Measurements from ENCODE around the gene HERC2.
"Not testable (repeated sequence)": the region's sequence is repeated elsewhere in the genome, so short reads cannot be mapped to it uniquely, and the experiment has no call there.

The HERC2 gene

GRCh38 chr15:28131400-28131799 lies 190.6 kb downstream of the HERC2 start:
- no peak for DNase-seq (ENCODE audit: low read depth in 2 of 2)

- no peak for DNase-seq (ENCODE audit: low read depth in 2 of 2)
Measured at GRCh38 chr15:28130651-28131050, 191.3 kb downstream of the HERC2 start.

- no peak for DNase-seq (ENCODE audit: low read depth in 2 of 2)
Measured at GRCh38 chr15:28129231-28129848, 192.6 kb downstream of the HERC2 start.

GRCh38 chr15:28128031-28128430 lies 193.9 kb downstream of the HERC2 start:
- DNase-seq (ENCODE audit: low read depth in 2 of 2): no peak

DNA sequence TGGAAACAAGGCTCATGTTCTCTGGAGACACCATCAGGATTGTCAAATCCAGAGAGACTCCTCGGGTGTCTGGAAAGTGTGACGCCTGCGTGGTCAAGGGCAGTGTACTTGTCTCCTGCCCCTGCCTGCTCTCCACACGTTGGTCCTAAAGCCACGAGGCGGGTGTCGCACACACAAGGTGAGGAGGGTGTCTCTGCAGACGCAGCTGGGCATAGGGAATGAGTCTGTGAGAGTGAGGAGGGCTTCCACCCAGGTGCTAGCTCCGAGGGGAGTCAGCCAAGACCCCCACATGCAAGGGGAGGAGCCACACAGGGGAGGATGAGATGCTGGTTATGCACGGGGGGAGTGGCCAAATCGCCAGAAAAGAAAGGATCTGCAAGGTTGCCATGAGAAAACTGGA lies 194.9 kb downstream of the HERC2 start:
- no peak for DNase-seq (ENCODE audit: low read depth in 2 of 2)

- DNase-seq (ENCODE audit: low read depth in 2 of 2): no peak
Measured at GRCh38 chr15:28125673-28126651, 196.0 kb downstream of the HERC2 start.

- DNase-seq (ENCODE audit: low read depth in 2 of 2): no peak
Measured at GRCh38 chr15:28124841-28125240, 197.1 kb downstream of the HERC2 start.

- DNase-seq (ENCODE audit: low read depth in 2 of 2): peak in 1 of 2 donors; percentile 37
Measured at GRCh38 chr15:28123408-28124023, 198.5 kb downstream of the HERC2 start.

DNA sequence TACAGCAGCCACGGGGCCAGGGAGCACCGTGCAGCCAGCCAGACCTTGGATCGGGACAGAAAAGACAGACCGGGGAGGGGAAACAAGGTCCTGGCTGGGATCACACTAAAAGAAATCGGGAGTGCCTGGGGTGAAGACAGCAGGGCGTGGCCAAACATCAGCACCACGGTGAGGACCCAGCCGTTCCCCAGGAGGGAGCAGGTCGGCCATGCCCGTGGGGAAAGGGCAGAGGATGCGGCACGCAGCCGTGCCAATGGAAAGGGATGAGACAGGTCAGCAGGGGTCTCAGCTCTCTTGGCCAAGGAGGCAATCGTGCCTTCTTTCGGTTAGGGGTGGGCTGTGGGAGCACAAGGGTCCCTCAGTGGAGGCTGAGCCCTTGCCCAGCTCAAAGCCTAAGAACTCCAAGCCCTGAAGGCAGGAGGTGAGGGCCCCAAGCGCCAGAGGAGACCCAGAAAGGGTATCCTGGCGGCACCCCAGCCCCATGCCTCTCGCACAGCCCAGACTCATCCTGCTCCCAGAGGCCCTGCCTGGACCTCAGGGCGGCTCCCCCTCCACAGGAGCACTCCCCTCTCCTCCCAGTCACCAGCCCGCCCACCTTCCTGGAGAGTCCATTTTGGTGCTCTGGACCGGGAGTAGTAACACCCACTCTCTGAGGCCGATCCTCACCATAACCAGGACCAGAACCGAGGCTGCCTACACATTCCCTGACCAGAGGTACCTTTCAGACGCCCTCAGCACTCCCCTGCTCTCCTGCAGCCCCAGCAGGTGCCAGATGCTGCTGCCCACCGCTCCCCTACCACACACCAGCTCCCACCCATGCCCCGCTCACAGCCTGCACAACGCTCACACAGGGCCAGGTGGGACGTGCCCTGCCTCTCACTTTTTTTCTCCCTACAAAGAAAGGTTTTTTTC lies 199.7 kb downstream of the HERC2 start:
- DNase-seq (ENCODE audit: low read depth in 2 of 2): no peak

DNA sequence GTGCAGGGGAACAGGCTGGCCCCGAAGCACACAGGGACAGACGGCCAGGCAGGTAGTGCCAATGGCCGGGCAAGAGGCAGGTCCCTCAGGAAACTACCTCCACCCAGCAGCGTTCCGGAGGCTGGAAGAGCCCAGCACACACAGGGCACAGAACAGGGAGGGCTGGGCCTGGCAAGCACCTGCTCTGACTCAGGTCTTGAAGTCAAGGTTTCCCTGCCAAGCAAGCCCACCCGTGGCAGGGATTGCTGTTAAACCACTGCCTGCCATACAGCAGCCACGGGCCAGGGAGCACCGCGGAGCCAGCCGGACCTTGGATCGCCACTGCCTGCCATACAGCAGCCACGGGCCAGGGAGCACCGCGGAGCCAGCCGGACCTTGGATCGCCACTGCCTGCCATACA lies 200.4 kb downstream of the HERC2 start:
- DNase-seq (ENCODE audit: low read depth in 2 of 2): not testable (repeated sequence)

- DNase-seq (ENCODE audit: low read depth in 2 of 2): no peak
Measured at GRCh38 chr15:28120359-28120640, 201.7 kb downstream of the HERC2 start.

DNA sequence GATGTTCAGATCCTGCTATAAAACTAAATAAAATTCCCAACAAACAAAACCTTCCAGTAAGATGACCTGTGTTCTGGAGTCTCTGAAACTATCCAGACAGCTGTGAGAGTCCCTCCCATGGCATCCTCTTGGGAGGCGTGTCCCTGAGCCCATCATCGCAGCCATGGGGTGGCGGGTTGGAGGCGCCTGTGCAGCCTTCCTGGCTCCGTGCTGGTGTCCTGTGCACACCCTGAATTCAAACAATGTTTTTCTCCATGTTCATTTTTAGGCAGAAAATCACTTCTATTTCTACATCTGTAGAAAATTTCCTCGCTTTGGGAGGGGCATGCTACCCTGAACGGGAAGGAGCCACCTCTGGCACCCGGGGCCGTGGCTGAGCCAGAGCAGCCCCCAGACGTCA lies 203.4 kb downstream of the HERC2 start:
- no peak for DNase-seq (ENCODE audit: low read depth in 2 of 2)

DNA sequence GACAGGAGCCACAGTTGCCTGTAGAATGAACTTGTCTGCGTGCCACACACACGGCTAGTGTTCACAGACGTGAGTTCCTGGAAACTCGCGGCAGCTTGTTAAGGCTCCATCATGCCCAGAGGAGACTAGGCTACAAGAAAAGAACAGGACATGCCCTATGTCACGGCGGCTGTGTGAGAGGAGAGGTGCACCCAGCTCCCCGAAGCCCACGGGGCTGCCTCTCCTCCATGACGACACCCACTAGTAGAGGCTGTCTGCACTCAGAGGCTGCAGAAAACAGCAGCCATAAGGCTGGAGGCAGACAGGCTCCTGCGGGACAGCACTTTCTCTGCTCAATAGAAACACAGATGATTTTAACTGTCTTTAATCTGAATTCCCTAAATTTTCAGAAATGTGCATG lies 203.9 kb downstream of the HERC2 start:
- DNase-seq (ENCODE audit: low read depth in 2 of 2): no peak

DNA sequence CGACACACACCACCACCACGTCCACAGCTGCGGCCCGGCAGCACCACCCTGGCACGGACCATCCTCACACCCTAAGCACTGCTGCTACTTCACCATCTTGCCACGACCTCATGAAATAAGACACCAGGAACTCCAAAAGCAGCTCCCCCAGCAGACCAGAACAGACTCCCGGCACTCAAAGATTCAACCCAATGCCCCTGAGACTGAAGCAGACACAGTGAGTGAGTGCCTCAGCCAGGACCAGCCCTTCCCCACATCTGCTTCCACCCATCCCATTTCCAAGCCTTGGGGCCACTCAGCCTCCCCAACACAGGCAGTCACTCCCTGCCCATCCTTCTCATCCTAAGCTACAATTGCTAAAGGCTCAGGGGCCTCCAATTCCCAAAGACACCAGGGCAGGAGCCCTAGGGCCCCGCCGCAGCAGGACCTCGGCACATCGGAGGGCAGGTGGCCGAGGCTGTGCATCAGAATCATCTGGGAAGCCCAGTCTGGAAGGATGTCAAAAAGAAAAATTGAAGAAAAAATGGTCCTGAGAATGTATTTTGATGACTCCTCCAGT lies 204.5 kb downstream of the HERC2 start:
- DNase-seq (ENCODE audit: low read depth in 2 of 2): no peak

DNA sequence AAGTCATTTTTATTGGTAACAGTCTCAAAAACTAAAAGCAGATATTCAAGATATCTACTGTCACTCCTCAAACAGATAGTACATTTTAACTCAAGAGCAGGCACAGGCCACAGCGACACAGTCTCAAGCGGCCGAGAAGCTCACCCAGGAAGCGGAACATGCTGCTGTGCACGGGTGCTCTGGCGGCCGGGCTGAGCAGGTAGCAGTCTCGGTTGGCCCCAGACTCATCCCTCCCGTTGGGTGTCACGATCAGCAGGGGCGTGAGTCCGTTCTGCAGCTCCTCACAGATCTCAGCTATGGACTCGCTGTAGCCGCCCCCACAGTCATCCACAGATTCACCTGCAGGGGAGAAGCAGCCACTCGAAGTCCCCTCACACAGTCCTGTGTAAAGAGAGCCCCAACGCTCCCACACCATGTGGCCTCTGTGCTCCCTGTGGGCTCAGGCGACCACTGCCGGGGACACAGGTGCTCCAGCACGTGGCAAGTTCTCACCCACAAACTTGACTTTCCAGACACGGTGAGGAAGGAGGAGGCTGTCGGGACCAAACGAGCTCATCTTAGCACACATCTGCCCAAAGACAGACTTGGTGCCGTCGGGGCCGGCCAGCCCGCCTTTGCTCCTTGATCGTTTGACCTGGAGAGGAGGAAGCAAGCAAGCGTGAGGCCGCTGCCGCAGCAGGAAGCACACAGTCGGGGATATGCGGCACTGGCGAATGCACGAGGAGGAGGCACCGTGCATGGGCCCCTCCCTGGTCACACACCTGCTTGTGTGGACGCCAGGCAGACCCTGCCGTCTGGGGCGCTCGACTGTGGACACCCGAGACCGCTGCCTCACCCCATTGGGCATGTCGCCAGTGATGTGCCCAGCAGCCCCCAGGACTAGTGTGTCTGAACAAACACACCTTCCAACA lies 205.2 kb downstream of the HERC2 start:
- DNase-seq (ENCODE audit: low read depth in 2 of 2): no peak

GRCh38 chr15:28115871-28116270 lies 206.1 kb downstream of the HERC2 start:
- DNase-seq (ENCODE audit: low read depth in 2 of 2): no peak

GRCh38 chr15:28114721-28115622 lies 207.0 kb downstream of the HERC2 start:
- DNase-seq (ENCODE audit: low read depth in 2 of 2): no peak

- no peak for DNase-seq (ENCODE audit: low read depth in 2 of 2)
Measured at GRCh38 chr15:28114114-28114455, 207.9 kb downstream of the HERC2 start.

- DNase-seq (ENCODE audit: low read depth in 2 of 2): no peak
Measured at GRCh38 chr15:28113394-28114113, 208.4 kb downstream of the HERC2 start.

Data from activated CD4-positive, alpha-beta T cell treated with anti-CD3 and anti-CD28 coated beads for 24 hours (primary cell).